Activated naive CD4-positive, alpha-beta T cell treated with anti-CD3 and anti-CD28 coated beads, Interleukin-2, amount 50 U/mL, for 16 hours (primary cell): ENCODE data around the gene APOH.
A peak's percentile ranks its signal among the peaks of the same experiment; 100 is the strongest.

Experiments
- DNase-seq: peaks from one replicate; pipeline ENCODE4 v3.0.0-alpha.2; 2020

APOH gene

GRCh38 chr17:66233023-66233753 lies 4.0 kb upstream of the APOH start:
- DNase-seq = no peak

DNA sequence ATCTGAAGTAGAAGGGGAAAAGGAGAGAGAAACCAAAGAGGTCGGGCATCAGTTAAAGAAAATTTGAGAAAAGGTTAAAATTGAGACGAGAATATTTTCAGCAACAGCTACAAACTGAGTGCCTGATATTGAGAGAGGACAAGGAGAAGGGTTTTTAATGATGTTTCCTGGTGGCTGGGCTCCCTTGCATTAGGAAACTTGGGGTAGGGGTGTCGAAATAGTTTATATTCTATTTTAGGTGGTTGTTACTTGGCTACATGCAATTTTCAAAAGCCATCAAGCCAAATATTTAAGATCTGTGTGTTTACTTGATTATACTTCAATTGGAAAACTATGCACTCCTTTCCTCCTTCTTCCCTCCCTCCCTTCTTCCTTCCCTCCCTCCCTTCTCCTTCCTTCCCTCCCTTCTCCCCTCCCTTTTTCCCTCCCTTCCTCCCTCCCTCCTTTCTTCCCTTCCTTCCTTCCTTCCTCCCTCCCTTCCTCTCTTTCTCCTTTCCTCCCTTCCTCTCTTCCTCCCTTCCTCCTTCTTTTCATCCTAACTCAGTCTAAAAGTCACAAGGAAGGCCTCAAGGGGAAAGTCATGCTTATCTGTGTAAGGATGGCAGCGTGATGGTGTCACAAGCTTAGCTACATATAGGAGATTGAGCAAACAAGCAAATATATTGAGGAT lies 1.8 kb upstream of the APOH start:
- DNase-seq = no peak

DNA sequence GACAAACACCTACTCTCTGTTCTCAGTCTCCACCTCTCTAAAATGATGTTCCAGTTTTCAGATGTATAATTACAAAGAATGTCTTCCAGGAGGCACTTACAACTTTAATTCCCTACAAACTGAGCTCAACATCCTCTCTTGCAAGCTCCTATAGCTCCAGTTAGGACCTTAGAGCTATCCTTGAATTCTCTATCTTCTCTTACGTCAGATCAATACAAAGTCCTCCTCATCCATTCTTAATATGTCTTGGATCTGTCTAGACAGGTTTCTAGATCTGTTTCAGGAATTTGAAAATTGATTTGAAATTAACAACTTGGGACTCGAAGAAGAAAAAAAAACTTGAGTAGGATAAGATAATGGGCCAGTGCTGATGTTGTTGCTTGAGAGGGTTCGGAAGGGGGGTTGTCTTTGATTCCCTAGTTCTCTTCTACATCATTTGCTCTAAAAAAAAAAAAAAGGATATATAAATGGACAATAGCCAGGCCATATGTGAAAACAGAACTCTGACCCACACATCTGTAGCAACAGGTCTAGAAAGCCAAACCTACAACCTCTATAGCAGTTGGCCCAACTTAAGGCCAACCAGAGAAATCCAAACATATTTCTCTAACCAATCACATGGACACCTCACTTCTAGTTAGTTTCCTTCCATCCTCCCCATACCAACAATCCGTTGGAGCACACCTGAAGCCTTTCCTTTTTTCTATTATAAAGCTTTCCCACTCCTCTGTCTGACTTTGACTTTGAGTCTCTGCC lies 746 bp upstream of the APOH start:
- DNase-seq = no peak

GRCh38 chr17:66227212-66228045 lies 1.8 kb downstream of the APOH start:
- no peak for DNase-seq

DNA sequence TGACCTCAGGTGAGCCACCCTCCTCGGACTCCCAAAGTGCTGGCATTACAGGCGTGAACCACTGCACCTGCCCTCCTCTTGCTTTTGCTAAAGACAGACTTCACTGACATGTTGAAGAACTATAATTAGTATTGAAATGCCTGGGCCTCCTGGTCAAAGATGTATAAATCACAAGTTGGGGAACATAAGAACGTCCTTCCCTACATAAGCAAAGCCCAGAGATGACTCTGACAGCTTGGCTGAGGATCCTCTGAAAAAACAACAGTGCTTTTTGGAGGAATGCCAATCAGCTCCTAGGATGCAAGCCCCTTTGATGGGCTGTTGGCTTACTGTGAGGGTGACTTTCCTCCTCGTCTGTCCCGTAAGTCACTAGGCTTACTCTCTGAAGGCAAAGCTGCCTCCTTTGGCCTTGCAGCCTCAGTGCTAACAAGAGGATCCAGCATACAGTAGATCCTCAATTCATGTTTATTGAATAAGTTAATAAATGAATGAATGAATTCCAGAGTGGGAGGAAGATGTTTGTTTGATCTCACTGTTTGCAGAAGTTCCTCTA lies 6.3 kb downstream of the APOH start:
- no peak for DNase-seq

GRCh38 chr17:66221755-66222530 lies 7.3 kb downstream of the APOH start:
- DNase-seq = no peak

- no peak for DNase-seq
Measured at GRCh38 chr17:66221343-66221742, 7.9 kb downstream of the APOH start.

GRCh38 chr17:66220079-66220835 lies 9.0 kb downstream of the APOH start:
- DNase-seq = no peak

DNA sequence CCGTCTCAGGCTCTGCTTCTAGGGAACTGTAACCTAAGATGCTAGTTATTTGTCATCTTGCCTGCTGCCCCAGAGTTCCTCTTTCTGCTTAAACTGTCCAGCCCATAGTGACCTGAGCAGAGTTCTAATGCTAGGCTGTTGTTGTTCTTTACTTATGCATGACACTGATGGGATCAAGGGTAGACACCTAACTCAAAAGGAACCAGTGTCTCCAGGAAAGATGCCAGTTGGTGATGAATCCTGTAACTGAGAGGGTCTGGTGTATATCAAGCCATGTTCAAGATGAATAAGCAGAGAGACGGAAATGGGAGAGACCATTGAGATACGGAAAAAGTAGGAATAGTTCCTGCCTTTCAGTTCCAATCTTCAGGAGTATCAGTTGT lies 13.7 kb downstream of the APOH start:
- DNase-seq = no peak

DNA sequence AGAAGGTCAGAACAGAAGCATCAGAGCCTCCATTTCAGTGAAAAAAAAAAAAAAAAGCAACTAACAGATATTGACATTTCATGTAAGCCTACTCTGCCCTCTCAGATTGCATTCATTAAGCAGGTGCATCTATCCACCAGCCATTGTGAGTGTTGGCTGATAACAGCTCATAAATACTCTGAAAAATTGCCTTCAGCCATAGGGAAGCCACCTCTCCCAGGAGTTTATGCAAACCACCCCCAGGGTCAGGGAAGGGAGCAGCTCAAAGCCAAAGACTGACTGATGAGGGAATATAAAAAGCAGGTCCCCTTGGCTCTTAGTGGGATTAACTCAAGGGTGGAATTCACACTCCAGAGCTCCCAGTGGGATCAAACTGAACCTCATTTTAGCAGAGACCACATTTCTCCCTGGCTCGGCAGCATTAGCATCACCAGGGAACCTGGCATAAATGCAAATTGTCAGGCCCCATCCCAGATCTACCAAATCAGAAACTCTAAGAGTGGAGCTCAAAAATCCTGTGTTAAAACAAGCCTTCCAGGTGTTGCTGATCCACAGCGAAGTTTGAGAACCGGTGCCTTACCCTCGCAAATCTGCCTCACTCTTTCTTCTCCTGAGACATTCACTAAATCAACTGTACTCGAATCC lies 14.2 kb downstream of the APOH start:
- no peak for DNase-seq

- no peak for DNase-seq
Measured at GRCh38 chr17:66211047-66211810, 18.0 kb downstream of the APOH start.

- no peak for DNase-seq
Measured at GRCh38 chr17:66210208-66210574, 19.0 kb downstream of the APOH start.

DNA sequence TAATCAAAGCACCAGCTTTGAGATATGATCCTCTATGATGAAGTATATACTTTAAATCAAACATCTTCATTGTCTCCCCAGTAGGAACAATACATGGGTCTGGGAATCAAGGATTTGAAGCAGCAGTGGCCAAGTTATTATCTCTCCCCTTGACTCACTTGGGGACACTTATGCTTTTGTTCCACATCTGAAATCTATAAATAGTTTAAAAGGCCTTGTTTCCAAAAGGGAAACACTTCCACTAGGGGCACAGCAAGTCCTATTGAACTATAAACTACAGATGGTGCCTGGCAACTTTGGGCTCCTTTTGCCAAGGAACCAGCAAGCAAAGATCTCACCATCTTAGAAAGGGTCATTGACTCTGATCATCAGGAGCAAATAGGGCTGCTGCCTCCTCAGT lies 21.3 kb downstream of the APOH start:
- DNase-seq = no peak

DNA sequence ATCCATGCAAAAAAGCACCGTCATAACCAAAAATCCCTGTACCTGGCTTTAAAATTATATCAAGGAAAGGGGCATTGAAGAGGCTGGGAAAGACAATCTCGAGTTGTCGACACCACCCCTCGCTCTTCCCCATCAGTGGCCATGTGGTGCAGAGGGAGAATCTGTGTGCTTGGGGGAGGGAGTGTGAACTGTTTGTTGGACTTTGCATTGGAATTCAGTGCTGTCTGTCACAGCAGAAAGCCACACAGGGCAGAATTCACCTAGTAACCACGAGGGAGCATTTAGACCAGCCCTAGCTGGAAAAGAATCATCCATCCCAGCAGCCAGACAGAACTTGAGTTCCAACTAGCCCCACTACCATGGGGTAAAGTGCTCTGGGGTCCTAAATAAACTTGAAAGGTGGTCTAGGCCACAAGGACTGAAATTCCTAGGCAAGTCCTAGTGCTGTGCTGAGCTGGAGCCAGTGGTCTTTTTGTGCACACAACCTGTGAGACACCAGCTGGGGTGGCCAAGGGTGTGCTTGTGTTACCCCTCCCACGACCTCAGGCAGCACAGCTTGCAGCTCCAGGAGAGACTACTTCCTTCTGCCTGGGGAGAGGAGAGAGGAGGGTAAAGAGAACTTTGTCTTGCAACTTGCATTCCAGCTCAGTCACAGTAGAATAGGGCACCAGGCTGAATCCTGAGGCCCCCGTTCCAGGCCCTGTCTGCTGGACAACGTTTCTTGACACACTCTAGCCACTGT lies 25.8 kb downstream of the APOH start:
- no peak for DNase-seq

- peak; percentile 46 for DNase-seq
Measured at GRCh38 chr17:66200685-66201092, 28.5 kb downstream of the APOH start.

DNA sequence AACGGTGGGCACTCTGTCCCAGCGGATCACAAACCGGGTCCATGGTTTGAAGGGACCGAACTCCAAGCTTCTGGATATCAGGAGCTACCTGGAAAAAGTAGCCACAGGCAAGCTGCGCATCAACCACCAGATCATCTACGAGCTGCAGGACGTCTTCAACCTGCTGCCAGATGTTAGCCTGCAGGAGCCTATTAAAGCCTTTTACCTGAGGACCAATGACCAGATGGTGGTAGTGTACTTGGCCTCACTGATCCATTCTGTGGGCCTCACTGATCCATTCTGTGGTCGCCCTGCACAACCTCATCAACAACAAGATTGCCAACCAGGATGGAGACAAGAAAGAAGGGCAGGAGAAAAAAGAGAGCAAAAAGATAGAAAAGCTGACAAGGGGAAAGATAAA lies 31.0 kb downstream of the APOH start:
- DNase-seq = no peak

- no peak for DNase-seq
Measured at GRCh38 chr17:66192378-66192687, 36.9 kb downstream of the APOH start.

DNA sequence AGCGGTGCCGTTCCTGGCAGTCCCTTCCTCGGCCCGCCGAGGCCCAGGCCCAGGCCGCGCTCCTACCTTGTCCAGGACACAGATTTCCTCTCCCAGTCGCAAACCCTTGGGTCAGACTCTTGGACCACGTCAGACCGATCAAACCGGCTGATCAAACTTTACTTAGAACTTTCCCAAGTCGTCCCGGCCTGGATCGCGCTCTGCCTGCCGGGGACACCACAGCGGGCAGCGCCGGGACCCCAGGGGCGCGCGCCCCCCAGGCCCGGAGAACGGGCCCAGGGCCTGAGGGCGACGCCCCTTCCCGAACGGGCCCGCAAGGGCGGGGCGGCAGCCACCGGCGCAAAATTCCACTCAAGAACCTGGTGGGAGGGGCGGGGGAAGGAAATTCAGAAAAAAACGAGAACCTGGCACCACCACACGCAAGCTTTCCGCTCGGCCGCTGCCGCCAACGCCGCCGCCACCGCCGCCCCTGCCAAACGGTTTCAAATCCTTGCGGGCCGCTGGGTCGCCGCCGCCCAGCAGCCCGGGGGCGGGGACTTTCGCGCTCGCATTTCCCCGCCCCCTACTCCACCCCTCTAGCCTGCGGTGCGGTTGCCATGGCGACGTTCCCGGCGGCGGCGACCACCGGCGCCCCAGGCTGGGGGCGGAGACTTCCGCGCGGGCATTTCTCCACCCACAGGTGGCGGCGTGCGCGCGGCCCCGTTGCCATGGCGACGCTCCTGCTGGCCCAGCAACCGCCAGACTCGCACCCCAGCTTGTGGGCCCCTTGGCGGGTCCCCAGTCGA lies 37.4 kb downstream of the APOH start, which contains the start of gene CEP112:
CEP112 (minus strand) TSS at position 541 of the 785 bp plus-strand sequence.
- peak; percentile 75 for DNase-seq
